ENCODE data around the gene BMPR1A. TPM values are rescaled to one million over a fixed set of nuclear protein-coding genes. Genes with fewer than 3 reads are reported as not detected.
A peak's percentile ranks its signal among the peaks of the same experiment; 100 is the strongest.

The BMPR1A gene
- total RNA-seq, 1 experiment from 2014 or later, result 104 TPM

DNA sequence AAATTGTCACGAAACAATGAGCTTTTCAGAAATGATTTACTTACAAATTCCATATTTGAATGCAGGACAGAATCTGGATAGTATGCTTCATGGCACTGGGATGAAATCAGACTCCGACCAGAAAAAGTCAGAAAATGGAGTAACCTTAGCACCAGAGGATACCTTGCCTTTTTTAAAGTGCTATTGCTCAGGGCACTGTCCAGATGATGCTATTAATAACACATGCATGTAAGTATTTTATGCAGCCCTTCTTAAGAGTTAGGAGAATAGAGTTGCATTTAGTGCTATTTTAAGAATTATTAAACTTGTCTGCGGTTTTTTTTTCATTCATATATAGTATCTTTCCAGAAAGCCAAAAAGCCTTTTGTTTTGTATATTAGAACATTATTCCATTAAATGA is 133.6 kb downstream of the BMPR1A start:
- ATAC-seq (no peak), DNase-seq (ENCODE audit: low spot score) (no peak)
- H3K27me3 Mint-ChIP-seq (ENCODE audit: low read depth), result no peaks in the 10 kb centered on the region
- H3K9me3 Mint-ChIP-seq, result no peaks in the 10 kb centered on the region
- peaks cover 48% of the 10 kb centered on the region for H3K36me3 Mint-ChIP-seq
- ChIA-PET CTCF (no interaction called here), POLR2A (no interaction called here)
- H3K27ac Mint-ChIP-seq, result no peak overlapping the region; the same call in 1 of the 2 replicates
- no peak overlapping the region for H3K4me3 Mint-ChIP-seq
- no peak for TF ChIP-seq SP1 (CRISPR knock-in tag; conservative IDR thresholded peaks at IDR 0.05)
- TF ChIP-seq ETV6 (CRISPR knock-in tag; IDR thresholded peaks at IDR 0.05), result no peak
- H3K4me1 Mint-ChIP-seq, result peaks cover 29% of the 10 kb centered on the region

DNA sequence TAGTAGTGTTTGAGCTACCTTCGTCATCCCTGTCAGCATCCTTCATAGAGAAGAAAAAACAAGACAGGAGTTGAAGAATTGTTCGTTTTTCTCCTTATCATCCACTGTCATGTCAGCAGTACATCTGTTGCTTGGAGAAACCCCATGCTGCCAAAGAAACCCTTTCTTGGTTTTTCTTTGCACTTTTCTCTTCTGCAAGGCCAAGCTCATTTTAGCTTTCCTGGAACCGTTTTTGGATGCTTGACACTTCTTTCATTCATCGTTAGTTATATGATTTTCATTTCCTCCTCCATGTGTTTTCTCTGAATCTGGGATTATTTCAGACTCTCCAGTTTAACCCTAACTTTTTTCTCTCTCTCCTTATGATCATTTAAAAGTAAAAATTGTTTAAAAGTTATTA is 142.1 kb downstream of the BMPR1A start:
- H3K36me3 Mint-ChIP-seq, result peaks cover 55% of the 10 kb centered on the region
- ChIA-PET CTCF (interaction anchor here (0.6 to 2.7 kb wide), 18 partner anchors 19 to 497 kb away, joined by 3 to 21 read pairs (median 5); no protein-coding TSS in a partner anchor), POLR2A (interaction anchor here (1.0 to 1.1 kb wide), 3 partner anchors 20 to 143 kb away, joined by 3 read pairs; partner anchors contain the start of gene BMPR1A)
- H3K9me3 Mint-ChIP-seq, result no peaks in the 10 kb centered on the region
- TF ChIP-seq, protein P1, sequence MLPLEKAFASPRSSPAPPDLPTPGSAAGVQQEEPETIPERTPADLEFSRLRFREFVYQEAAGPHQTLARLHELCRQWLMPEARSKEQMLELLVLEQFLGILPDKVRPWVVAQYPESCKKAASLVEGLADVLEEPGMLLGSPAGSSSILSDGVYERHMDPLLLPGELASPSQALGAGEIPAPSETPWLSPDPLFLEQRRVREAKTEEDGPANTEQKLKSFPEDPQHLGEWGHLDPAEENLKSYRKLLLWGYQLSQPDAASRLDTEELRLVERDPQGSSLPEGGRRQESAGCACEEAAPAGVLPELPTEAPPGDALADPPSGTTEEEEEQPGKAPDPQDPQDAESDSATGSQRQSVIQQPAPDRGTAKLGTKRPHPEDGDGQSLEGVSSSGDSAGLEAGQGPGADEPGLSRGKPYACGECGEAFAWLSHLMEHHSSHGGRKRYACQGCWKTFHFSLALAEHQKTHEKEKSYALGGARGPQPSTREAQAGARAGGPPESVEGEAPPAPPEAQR (CRISPR knock-in tag; IDR thresholded peaks at IDR 0.05), result no peak
- no peak for TF ChIP-seq ESRRA (CRISPR knock-in tag; IDR thresholded peaks at IDR 0.05; ENCODE audit: borderline replicate concordance)
- TF ChIP-seq ZNF396 (CRISPR knock-in tag; IDR thresholded peaks at IDR 0.05; ENCODE audit: borderline replicate concordance), result no peak
- TF ChIP-seq, protein P2, sequence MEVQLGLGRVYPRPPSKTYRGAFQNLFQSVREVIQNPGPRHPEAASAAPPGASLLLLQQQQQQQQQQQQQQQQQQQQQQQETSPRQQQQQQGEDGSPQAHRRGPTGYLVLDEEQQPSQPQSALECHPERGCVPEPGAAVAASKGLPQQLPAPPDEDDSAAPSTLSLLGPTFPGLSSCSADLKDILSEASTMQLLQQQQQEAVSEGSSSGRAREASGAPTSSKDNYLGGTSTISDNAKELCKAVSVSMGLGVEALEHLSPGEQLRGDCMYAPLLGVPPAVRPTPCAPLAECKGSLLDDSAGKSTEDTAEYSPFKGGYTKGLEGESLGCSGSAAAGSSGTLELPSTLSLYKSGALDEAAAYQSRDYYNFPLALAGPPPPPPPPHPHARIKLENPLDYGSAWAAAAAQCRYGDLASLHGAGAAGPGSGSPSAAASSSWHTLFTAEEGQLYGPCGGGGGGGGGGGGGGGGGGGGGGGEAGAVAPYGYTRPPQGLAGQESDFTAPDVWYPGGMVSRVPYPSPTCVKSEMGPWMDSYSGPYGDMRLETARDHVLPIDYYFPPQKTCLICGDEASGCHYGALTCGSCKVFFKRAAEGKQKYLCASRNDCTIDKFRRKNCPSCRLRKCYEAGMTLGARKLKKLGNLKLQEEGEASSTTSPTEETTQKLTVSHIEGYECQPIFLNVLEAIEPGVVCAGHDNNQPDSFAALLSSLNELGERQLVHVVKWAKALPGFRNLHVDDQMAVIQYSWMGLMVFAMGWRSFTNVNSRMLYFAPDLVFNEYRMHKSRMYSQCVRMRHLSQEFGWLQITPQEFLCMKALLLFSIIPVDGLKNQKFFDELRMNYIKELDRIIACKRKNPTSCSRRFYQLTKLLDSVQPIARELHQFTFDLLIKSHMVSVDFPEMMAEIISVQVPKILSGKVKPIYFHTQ (CRISPR knock-in tag; IDR thresholded peaks at IDR 0.05), result no peak
- TF ChIP-seq, protein P3, sequence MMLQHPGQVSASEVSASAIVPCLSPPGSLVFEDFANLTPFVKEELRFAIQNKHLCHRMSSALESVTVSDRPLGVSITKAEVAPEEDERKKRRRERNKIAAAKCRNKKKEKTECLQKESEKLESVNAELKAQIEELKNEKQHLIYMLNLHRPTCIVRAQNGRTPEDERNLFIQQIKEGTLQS (CRISPR knock-in tag; conservative IDR thresholded peaks at IDR 0.05), result no peak
- H3K27me3 Mint-ChIP-seq (ENCODE audit: low read depth), result no peaks in the 10 kb centered on the region
- H3K27ac Mint-ChIP-seq, result peak overlapping the region; percentile 73
- H3K4me3 Mint-ChIP-seq, result no peak overlapping the region
- ATAC-seq, result no peak
- DNase-seq (ENCODE audit: low spot score), result no peak
- H3K4me1 Mint-ChIP-seq, result peaks cover 23% of the 10 kb centered on the region

DNA sequence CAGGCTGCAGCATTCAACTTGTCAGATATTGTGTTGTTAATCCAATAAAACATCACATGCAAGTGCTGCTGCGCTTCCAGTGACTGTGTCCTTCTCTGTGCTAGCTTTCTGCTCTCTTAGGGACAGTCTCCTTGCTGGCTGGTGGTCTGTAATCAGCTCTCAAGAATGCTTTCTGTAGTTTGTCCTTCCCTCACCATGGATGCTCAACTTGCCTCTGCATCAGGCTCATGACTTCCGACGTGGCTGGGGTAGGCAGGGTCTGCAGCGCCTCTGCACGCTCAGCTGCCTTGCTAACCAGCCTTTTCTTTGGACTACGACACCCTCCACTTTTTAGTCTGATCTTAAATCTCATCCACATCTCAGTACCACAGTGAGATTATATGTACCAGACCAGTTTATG is 142.7 kb downstream of the BMPR1A start:
- peaks cover 55% of the 10 kb centered on the region for H3K36me3 Mint-ChIP-seq
- ATAC-seq (peak; percentile 84), DNase-seq (ENCODE audit: low spot score) (peak; percentile 39)
- H3K4me3 Mint-ChIP-seq, result no peak overlapping the region
- ChIA-PET POLR2A (interaction anchor here (1.0 to 1.1 kb wide), 3 partner anchors 20 to 144 kb away, joined by 3 read pairs; partner anchors contain the start of gene BMPR1A), CTCF (interaction anchor here (0.6 to 2.7 kb wide), 30 partner anchors 15 to 497 kb away, joined by 3 to 21 read pairs (median 4); no protein-coding TSS in a partner anchor)
- H3K9me3 Mint-ChIP-seq, result no peaks in the 10 kb centered on the region
- peaks cover 23% of the 10 kb centered on the region for H3K4me1 Mint-ChIP-seq
- 0 out of 2 replicates have a peak, but pooled peaks have one; percentile 13 for TF ChIP-seq CREM (CRISPR knock-in tag; IDR thresholded peaks at IDR 0.05)
- TF ChIP-seq, protein P4, sequence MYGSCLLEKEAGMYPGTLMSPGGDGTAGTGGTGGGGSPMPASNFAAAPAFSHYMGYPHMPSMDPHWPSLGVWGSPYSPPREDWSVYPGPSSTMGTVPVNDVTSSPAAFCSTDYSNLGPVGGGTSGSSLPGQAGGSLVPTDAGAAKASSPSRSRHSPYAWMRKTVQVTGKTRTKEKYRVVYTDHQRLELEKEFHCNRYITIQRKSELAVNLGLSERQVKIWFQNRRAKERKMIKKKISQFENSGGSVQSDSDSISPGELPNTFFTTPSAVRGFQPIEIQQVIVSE (CRISPR knock-in tag; IDR thresholded peaks at IDR 0.05; ENCODE audit: borderline replicate concordance), result no peak
- no peaks in the 10 kb centered on the region for H3K27me3 Mint-ChIP-seq (ENCODE audit: low read depth)
- H3K27ac Mint-ChIP-seq, result peak overlapping the region; percentile 85

DNA sequence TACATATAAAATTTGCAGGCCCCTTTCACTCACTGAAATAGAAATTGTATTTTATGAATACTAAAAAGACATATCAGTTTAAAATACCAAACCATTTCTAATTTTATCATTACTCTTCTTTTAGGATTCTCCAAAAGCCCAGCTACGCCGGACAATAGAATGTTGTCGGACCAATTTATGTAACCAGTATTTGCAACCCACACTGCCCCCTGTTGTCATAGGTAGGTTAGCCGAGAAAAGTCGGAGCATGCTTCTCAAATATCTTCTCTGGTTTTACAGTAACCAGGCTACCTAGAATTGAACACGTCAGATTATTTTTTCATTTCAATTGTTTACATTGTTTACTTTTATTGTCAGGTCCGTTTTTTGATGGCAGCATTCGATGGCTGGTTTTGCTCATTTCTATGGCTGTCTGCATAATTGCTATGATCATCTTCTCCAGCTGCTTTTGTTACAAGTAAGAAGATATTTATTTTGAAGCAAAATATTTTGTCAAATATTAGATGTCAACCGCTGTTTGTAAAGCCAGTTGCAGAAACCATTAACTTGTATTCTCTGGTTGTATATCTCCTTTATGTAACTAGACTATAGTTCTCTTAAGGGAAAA is 143.4 kb downstream of the BMPR1A start:
- H3K4me3 Mint-ChIP-seq, result no peak overlapping the region
- DNase-seq (ENCODE audit: low spot score) (peak; percentile 56), ATAC-seq (peak; percentile 64)
- no peaks in the 10 kb centered on the region for H3K9me3 Mint-ChIP-seq
- POLR2A ChIA-PET, result interaction anchor here (1.0 to 1.1 kb wide), 2 partner anchors 21 to 144 kb away, joined by 3 read pairs; no protein-coding TSS in a partner anchor
- H3K4me1 Mint-ChIP-seq, result peaks cover 23% of the 10 kb centered on the region
- H3K27me3 Mint-ChIP-seq (ENCODE audit: low read depth), result no peaks in the 10 kb centered on the region
- TF ChIP-seq, protein P5, sequence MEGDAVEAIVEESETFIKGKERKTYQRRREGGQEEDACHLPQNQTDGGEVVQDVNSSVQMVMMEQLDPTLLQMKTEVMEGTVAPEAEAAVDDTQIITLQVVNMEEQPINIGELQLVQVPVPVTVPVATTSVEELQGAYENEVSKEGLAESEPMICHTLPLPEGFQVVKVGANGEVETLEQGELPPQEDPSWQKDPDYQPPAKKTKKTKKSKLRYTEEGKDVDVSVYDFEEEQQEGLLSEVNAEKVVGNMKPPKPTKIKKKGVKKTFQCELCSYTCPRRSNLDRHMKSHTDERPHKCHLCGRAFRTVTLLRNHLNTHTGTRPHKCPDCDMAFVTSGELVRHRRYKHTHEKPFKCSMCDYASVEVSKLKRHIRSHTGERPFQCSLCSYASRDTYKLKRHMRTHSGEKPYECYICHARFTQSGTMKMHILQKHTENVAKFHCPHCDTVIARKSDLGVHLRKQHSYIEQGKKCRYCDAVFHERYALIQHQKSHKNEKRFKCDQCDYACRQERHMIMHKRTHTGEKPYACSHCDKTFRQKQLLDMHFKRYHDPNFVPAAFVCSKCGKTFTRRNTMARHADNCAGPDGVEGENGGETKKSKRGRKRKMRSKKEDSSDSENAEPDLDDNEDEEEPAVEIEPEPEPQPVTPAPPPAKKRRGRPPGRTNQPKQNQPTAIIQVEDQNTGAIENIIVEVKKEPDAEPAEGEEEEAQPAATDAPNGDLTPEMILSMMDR (IDR thresholded peaks at IDR 0.05), result peak; percentile 42; the same call in 1 of the 2 replicates
- no peak for TF ChIP-seq MYBL2 (CRISPR knock-in tag; IDR thresholded peaks at IDR 0.05)
- CTCF ChIA-PET, result interaction anchor here (0.8 to 2.7 kb wide), 26 partner anchors 16 to 498 kb away, joined by 3 to 21 read pairs (median 4); no protein-coding TSS in a partner anchor
- H3K36me3 Mint-ChIP-seq, result peaks cover 55% of the 10 kb centered on the region
- peak overlapping the region; percentile 85; the same call in 1 of the 2 replicates for H3K27ac Mint-ChIP-seq
